ENCODE measurements around the gene POU2F1. TPM values are rescaled to one million over a fixed set of nuclear protein-coding genes. Genes with fewer than 3 reads are reported as not detected.

POU2F1 gene
- polyA plus RNA-seq, 2 of the 4 experiments (the other 2 are of a cell fraction) = 2.9 to 9.4 TPM

DNA sequence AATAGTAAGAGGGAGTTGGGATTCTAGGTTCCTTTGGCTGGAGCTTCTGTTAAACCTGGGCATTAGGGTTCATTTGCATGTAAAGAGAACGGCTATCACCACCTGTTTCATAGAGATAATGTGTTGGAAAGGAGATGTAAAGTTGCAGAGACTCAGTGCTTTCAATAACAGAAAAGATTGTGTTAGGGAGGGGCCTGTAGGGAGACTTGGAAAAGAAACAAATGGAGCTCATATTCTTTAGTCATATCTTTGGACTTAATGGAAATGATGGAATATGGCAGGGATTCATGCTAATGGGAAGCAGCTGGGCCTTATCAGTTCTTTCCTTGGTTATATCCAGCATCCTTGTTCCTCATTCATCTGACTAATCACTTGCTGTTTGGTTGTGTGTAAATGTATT, 152.7 kb downstream of the POU2F1 start:
- Histone ChIP-seq H3K27ac (no peak overlapping the region), H3K4me1 (no peaks in the 10 kb centered on the region), H3K9me3 (no peaks in the 10 kb centered on the region), H3K4me3 (no peak overlapping the region), H3K4me2 (no peak overlapping the region)
- ChIA-PET CTCF (interaction anchor here (1.3 to 1.4 kb wide), 2 partner anchors 12 to 167 kb away, joined by 3 read pairs; no protein-coding TSS in a partner anchor), POLR2A (no interaction called here)
- ATAC-seq (no peak), FAIRE-seq (peak; percentile 13), DNase-seq (ENCODE audit: low read depth in 1 of 2, low spot score in 1 of 2) (no peak)
- TF ChIP-seq RARB (CRISPR knock-in tag; IDR thresholded peaks at IDR 0.05) = no peak
- TF ChIP-seq HOXA7 (CRISPR knock-in tag; IDR thresholded peaks at IDR 0.05) = no peak
- no peak for TF ChIP-seq GATA3 (IDR thresholded peaks at IDR 0.05; ENCODE audit: borderline replicate concordance)
- no peak for TF ChIP-seq POLR2A (IDR thresholded peaks at IDR 0.05; ENCODE audit: low read length)
- no peak for TF ChIP-seq JUN (IDR thresholded peaks at IDR 0.05)
- TF ChIP-seq CBX2 (IDR thresholded peaks at IDR 0.05; ENCODE audit: borderline replicate concordance, low read depth) = no peak
- no peak for TF ChIP-seq TFCP2L1 (CRISPR knock-in tag; IDR thresholded peaks at IDR 0.05)
- TF ChIP-seq ZSCAN20 (CRISPR knock-in tag; IDR thresholded peaks at IDR 0.05) = no peak
- TF ChIP-seq, protein P1, sequence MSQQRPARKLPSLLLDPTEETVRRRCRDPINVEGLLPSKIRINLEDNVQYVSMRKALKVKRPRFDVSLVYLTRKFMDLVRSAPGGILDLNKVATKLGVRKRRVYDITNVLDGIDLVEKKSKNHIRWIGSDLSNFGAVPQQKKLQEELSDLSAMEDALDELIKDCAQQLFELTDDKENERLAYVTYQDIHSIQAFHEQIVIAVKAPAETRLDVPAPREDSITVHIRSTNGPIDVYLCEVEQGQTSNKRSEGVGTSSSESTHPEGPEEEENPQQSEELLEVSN (IDR thresholded peaks at IDR 0.05; ENCODE audit: borderline replicate concordance, low read depth) = no peak
- TF ChIP-seq USF2 (IDR thresholded peaks at IDR 0.05) = no peak
- TF ChIP-seq RNF2 (IDR thresholded peaks at IDR 0.05; ENCODE audit: borderline replicate concordance, low read depth) = no peak
- WGBS (ENCODE audit: missing lambda C conversion rate) = 89% methylated on average over 1 of the region's 1 CpG

- ATAC-seq (no peak), FAIRE-seq (no peak), DNase-seq (ENCODE audit: low read depth in 1 of 2, low spot score in 1 of 2) (no peak)
- H3K4me1 ChIP-seq = no peaks in the 10 kb centered on the region
- ChIA-PET CTCF (interaction anchor here (1.4 kb wide), 1 partner anchor 12 kb away, joined by 3 read pairs; no protein-coding TSS in a partner anchor), POLR2A (no interaction called here)
- H3K4me3 ChIP-seq = no peak overlapping the region
- WGBS (ENCODE audit: missing lambda C conversion rate) = 92% methylated on average over 6 of the region's 6 CpGs
- H3K27ac ChIP-seq = no peak overlapping the region
- no peaks in the 10 kb centered on the region for H3K9me3 ChIP-seq
- TF ChIP-seq SREBF2 (IDR thresholded peaks at IDR 0.05) (no peak), MYC (IDR thresholded peaks at IDR 0.05; ENCODE audit: borderline replicate concordance, low read length) (no peak)
- H3K4me2 ChIP-seq = no peak overlapping the region
Measured at GRCh38 chr1:167373986-167374385, 153.3 kb downstream of the POU2F1 start.

DNA sequence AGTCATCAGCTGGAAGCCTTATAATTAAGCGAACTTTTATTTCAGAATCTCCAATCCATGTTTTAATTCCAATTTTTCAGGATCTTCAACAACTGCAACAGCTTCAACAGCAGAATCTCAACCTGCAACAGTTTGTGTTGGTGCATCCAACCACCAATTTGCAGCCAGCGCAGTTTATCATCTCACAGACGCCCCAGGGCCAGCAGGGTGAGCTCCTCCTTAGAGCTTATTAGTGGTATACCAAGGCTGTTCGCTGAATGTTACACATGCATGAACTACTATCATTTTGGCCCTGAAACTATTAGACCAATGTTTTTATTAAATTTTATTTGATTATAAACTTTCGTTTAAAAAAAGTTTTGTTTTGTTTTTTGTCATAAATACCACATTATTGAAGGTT, 155.3 kb downstream of the POU2F1 start:
- Histone ChIP-seq H3K4me1 (no peaks in the 10 kb centered on the region; the same call in 2 of the 3 replicates), H3K4me3 (no peak overlapping the region), H3K27ac (no peak overlapping the region), H3K9me3 (no peaks in the 10 kb centered on the region), H3K4me2 (no peak overlapping the region)
- POLR2A ChIA-PET = no interaction called here
- ATAC-seq (no peak), DNase-seq (ENCODE audit: low read depth in 1 of 2, low spot score in 1 of 2) (no peak), FAIRE-seq (no peak)
- CTCF ChIA-PET = no interaction called here
- TF ChIP-seq PBX3 (IDR thresholded peaks at IDR 0.05) (no peak), RNF2 (IDR thresholded peaks at IDR 0.05; ENCODE audit: borderline replicate concordance, low read depth) (no peak), POLR2A (IDR thresholded peaks at IDR 0.05; ENCODE audit: low read length) (no peak), MYC (IDR thresholded peaks at IDR 0.05; ENCODE audit: borderline replicate concordance, low read length) (no peak), USF2 (IDR thresholded peaks at IDR 0.05) (no peak), RAD21 (conservative IDR thresholded peaks at IDR 0.05 in 1 of 2, IDR thresholded peaks at IDR 0.05 in 1 of 2) (no peak), BCL3 (IDR thresholded peaks at IDR 0.05) (no peak), JUNB (IDR thresholded peaks at IDR 0.05) (no peak), PHF8 (IDR thresholded peaks at IDR 0.05; ENCODE audit: borderline replicate concordance, low read depth) (no peak), FOSL2 (IDR thresholded peaks at IDR 0.05) (no peak), FOSL2 (CRISPR knock-in tag; IDR thresholded peaks at IDR 0.05) (no peak)
- TF ChIP-seq, protein P2, sequence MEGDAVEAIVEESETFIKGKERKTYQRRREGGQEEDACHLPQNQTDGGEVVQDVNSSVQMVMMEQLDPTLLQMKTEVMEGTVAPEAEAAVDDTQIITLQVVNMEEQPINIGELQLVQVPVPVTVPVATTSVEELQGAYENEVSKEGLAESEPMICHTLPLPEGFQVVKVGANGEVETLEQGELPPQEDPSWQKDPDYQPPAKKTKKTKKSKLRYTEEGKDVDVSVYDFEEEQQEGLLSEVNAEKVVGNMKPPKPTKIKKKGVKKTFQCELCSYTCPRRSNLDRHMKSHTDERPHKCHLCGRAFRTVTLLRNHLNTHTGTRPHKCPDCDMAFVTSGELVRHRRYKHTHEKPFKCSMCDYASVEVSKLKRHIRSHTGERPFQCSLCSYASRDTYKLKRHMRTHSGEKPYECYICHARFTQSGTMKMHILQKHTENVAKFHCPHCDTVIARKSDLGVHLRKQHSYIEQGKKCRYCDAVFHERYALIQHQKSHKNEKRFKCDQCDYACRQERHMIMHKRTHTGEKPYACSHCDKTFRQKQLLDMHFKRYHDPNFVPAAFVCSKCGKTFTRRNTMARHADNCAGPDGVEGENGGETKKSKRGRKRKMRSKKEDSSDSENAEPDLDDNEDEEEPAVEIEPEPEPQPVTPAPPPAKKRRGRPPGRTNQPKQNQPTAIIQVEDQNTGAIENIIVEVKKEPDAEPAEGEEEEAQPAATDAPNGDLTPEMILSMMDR (IDR thresholded peaks at IDR 0.05) = no peak
- WGBS (ENCODE audit: missing lambda C conversion rate) = 91% methylated on average over 5 of the region's 5 CpGs

Data from A549 (cell line).